KMS-11 (cell line): ENCODE data around the gene TRRAP.

Experiments
- H2AFZ ChIP-seq: fragments of 200-600 bp; sonication (generic); 2 replicates; pipeline ENCODE4 v1.6.1; 2016; ENCODE audit warnings: antibody characterized with exemption, mixed run types, low read depth
- H3K27ac ChIP-seq: fragments of 200-600 bp; sonication (generic); 2 replicates; pipeline ENCODE4 v1.6.1; 2016; ENCODE audit warnings: mild to moderate bottlenecking, mixed run types
- H3K27me3 ChIP-seq: fragments of 200-600 bp; sonication (generic); 2 replicates; pipeline ENCODE4 v1.6.1; 2017; ENCODE audit warnings: mild to moderate bottlenecking, low read depth, mixed run types, moderate library complexity; ENCODE audit not compliant: insufficient read depth
- H3K36me3 ChIP-seq: fragments of 200-600 bp; sonication (generic); 2 replicates; pipeline ENCODE4 v1.6.1; 2017; ENCODE audit warnings: mild to moderate bottlenecking, mixed run types; ENCODE audit not compliant: insufficient read depth
- H3K4me1 ChIP-seq: fragments of 200-600 bp; sonication (generic); 2 replicates; pipeline ENCODE4 v1.6.1; 2016; ENCODE audit warnings: mild to moderate bottlenecking, low read depth, mixed run types; ENCODE audit not compliant: poor library complexity, severe bottlenecking
- H3K4me2 ChIP-seq: fragments of 200-600 bp; sonication (generic); 2 replicates; pipeline ENCODE4 v1.7.0; 2016; ENCODE audit warnings: mild to moderate bottlenecking, mixed run types
- H3K4me3 ChIP-seq: fragments of 200-600 bp; sonication (generic); IDR thresholded peaks from 2 replicates; pipeline ENCODE4 v1.6.1; 2017; ENCODE audit warnings: low read depth, low read length, mixed read lengths; ENCODE audit not compliant: insufficient read depth
- H3K79me2 ChIP-seq: fragments of 200-600 bp; sonication (generic); 2 replicates; pipeline ENCODE4 v1.6.1; 2016; ENCODE audit warnings: low read depth, mixed run types; ENCODE audit not compliant: insufficient read depth
- H3K9ac ChIP-seq: fragments of 200-600 bp; sonication (generic); 2 replicates; pipeline ENCODE4 v1.6.1; 2016; ENCODE audit warnings: mild to moderate bottlenecking, mixed run types
- H4K20me1 ChIP-seq: fragments of 200-600 bp; sonication (generic); 2 replicates; pipeline ENCODE4 v1.6.1; 2016; ENCODE audit warnings: mild to moderate bottlenecking, mixed run types; ENCODE audit not compliant: insufficient read depth
- CTCF ChIP-seq: fragments of 200-600 bp; sonication (generic); conservative IDR thresholded peaks from 2 replicates; pipeline ENCODE4 v1.6.1; 2017; ENCODE audit warnings: low read depth, mild to moderate bottlenecking, antibody characterized with exemption, low read length, moderate library complexity, mixed read lengths

The TRRAP gene

GRCh38 chr7:99024066-99024465, 145.7 kb downstream of the TRRAP start:
- no peaks in the 10 kb centered on the region for H3K4me1 ChIP-seq
- H3K27me3 ChIP-seq = no peaks in the 10 kb centered on the region
- H3K4me3 ChIP-seq = no peak overlapping the region
- no peak for TF ChIP-seq CTCF
- H3K27ac ChIP-seq = no peak overlapping the region
- no peak overlapping the region for H3K9ac ChIP-seq
- H3K4me2 ChIP-seq = no peak overlapping the region
- H3K79me2 ChIP-seq = peaks cover 8% of the 10 kb centered on the region; the same call in 1 of the 2 replicates
- no peak overlapping the region for H2AFZ ChIP-seq
- peaks cover 4% of the 10 kb centered on the region; the same call in 1 of the 2 replicates for H3K36me3 ChIP-seq
- H4K20me1 ChIP-seq = no peaks in the 10 kb centered on the region

- no peak overlapping the region for H3K4me2 ChIP-seq
- H4K20me1 ChIP-seq = no peaks in the 10 kb centered on the region
Observed at GRCh38 chr7:99027241-99027640, 148.9 kb downstream of the TRRAP start.

DNA sequence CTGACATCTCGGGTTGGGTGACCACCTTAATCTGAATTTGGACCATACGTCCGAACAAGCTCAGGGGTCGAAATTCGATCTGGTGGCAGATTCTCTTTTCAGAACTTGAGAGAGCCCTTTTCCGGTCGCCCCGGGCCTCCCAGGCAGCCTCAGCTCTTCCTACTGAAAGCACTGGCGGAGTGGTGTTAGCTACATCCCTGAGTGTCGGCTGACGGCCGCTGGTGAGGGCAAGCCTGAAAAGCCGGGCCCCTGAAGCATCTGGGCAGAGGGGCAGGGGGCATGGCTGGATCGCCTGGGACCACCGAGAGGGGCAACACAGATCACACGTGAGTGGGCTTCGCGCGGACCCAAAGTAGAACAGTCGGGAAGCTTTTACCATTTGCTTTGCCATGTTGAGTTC, 149.5 kb downstream of the TRRAP start:
- TF ChIP-seq CTCF = no peak
- Histone ChIP-seq H3K27me3 (no peaks in the 10 kb centered on the region), H3K79me2 (peaks cover 8% of the 10 kb centered on the region; the same call in 1 of the 2 replicates), H3K9ac (no peak overlapping the region), H3K4me3 (no peak overlapping the region), H3K27ac (no peak overlapping the region), H3K4me1 (no peaks in the 10 kb centered on the region), H3K36me3 (peaks cover 11% of the 10 kb centered on the region; the same call in 1 of the 2 replicates), H2AFZ (no peak overlapping the region), H3K4me2 (no peak overlapping the region), H4K20me1 (no peaks in the 10 kb centered on the region)

More at GRCh38 chr7:99027241-99027640, 148.9 kb downstream of the TRRAP start:
- H3K4me1 ChIP-seq = no peaks in the 10 kb centered on the region
- no peak overlapping the region for H3K27ac ChIP-seq
- H3K4me3 ChIP-seq = no peak overlapping the region
- no peak overlapping the region for H3K9ac ChIP-seq
- TF ChIP-seq CTCF = no peak
- no peaks in the 10 kb centered on the region for H3K27me3 ChIP-seq
- peaks cover 8% of the 10 kb centered on the region; the same call in 1 of the 2 replicates for H3K79me2 ChIP-seq
- H2AFZ ChIP-seq = no peak overlapping the region
- peaks cover 6% of the 10 kb centered on the region; the same call in 1 of the 2 replicates for H3K36me3 ChIP-seq

- Histone ChIP-seq H3K4me3 (no peak overlapping the region), H4K20me1 (no peaks in the 10 kb centered on the region), H3K36me3 (peaks cover 12% of the 10 kb centered on the region; the same call in 1 of the 2 replicates), H2AFZ (no peak overlapping the region), H3K79me2 (peaks cover 8% of the 10 kb centered on the region; the same call in 1 of the 2 replicates), H3K27me3 (no peaks in the 10 kb centered on the region), H3K4me1 (no peaks in the 10 kb centered on the region), H3K4me2 (no peak overlapping the region), H3K27ac (no peak overlapping the region), H3K9ac (no peak overlapping the region)
- TF ChIP-seq CTCF = no peak
Observed at GRCh38 chr7:99028261-99028973, 150.1 kb downstream of the TRRAP start.
